ENCODE results near the gene CRB2.

- TF ChIP-seq CTCF (IDR thresholded peaks at IDR 0.05; ENCODE audit: low read length) = no peak
- TF ChIP-seq EZH2 (optimal IDR thresholded peaks at IDR 0.05; ENCODE audit: low read depth, low read length) = no peak
- no peak for TF ChIP-seq EZH2phosphoT487 (IDR thresholded peaks at IDR 0.05; ENCODE audit: low read length)
Observed at GRCh38 chr9:123383512-123384170, 27.6 kb downstream of the CRB2 start.

Data from MM.1S (cell line).